ENCODE data around the gene LRRC63. TPM values are rescaled to one million over a fixed set of nuclear protein-coding genes. Genes with fewer than 3 reads are reported as not detected.
"Not testable (repeated sequence)": the region's sequence is repeated elsewhere in the genome, so short reads cannot be mapped to it uniquely, and the experiment has no call there.

The LRRC63 gene
- total RNA-seq, 2 donors from 2014 or later = 0.16 to 0.99 TPM

- DNase-seq (ENCODE audit: low spot score in 2 of 2) (no peak), ATAC-seq (no peak)
- Mint-ChIP-seq H3K9me3 (no peaks in the 10 kb centered on the region), H3K36me3 (no peaks in the 10 kb centered on the region), H3K27ac (peak overlapping the region in 1 of 2 donors; percentile 5)
Measured at GRCh38 chr13:46281779-46282178, 70.1 kb downstream of the LRRC63 start.

GRCh38 chr13:46283912-46284824, 72.4 kb downstream of the LRRC63 start:
- H3K27ac Mint-ChIP-seq; DNase-seq (ENCODE audit: low spot score in 2 of 2); H3K36me3 Mint-ChIP-seq; H3K9me3 Mint-ChIP-seq; ATAC-seq: not testable (repeated sequence)

DNA sequence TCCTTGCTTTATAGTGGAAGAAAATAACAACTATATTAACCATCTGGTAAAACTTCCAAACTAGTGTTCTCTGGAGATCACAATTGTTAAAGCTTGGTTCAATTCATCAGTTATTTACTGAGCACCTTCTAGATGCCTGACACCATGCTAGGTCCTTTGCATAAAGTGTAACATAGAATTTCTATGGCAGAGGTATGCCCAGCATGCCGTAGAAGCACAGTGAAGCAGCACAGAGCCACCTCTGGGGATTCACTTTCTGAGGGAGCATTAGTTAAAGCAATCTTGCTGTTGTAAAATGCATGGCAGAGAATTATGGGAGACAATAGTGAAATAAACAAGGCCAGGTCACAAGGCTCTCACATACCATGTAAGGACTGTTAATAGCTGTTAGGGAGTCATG, 75.2 kb downstream of the LRRC63 start:
- no peaks in the 10 kb centered on the region for H3K9me3 Mint-ChIP-seq
- no peaks in the 10 kb centered on the region for H3K36me3 Mint-ChIP-seq
- ATAC-seq (no peak), DNase-seq (ENCODE audit: low spot score in 2 of 2) (no peak)
- no peak overlapping the region for H3K27ac Mint-ChIP-seq

DNA sequence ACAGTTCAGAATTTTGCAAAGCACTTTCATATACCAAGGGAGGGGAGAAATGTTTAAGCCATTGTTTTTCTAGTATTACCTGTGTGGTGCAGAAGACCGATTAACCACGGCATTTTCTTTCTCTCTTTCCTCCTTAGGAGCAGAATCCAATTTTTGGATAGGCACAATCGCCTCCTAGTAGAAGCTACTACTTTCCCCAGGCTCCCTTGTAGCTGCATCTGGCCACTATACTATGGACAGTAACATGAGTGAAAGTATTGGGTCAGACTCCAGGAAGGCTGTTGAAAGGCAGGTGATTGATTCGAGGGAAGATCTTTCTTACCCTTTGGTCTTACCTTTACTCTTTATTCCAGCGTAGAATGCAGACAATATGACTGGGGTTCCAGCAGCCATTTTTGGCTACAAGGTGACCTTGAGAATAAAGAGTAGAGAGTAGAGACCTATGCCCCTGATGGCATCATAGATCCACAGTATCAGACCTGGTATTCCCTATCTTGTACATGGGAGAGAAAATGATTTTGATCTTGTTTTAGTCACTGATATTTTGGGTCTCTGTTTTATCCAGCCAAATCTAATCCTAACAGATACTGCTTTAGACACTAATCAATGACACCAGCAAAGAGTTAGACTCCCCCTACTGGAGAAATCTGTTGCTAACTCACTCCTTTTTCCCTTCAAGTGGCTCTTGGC, 77.0 kb downstream of the LRRC63 start:
- H3K27ac Mint-ChIP-seq = peak overlapping the region in 1 of 2 donors; percentile 63
- peak; percentile 74 to 75 for ATAC-seq
- H3K36me3 Mint-ChIP-seq = no peaks in the 10 kb centered on the region
- H3K9me3 Mint-ChIP-seq = no peaks in the 10 kb centered on the region
- peak in 1 of 2 donors; percentile 28 for DNase-seq (ENCODE audit: low spot score in 2 of 2)

GRCh38 chr13:46289260-46289955, 77.7 kb downstream of the LRRC63 start:
- Mint-ChIP-seq H3K27ac (peak overlapping the region in 1 of 2 donors; percentile 63), H3K9me3 (no peaks in the 10 kb centered on the region), H3K36me3 (no peaks in the 10 kb centered on the region)
- DNase-seq (ENCODE audit: low spot score in 2 of 2) (no peak), ATAC-seq (peak in 1 of 2 donors; percentile 35)

GRCh38 chr13:46290434-46290833, 78.7 kb downstream of the LRRC63 start:
- ATAC-seq = no peak
- H3K9me3 Mint-ChIP-seq = no peaks in the 10 kb centered on the region
- no peak for DNase-seq (ENCODE audit: low spot score in 2 of 2)
- no peak overlapping the region for H3K27ac Mint-ChIP-seq
- no peaks in the 10 kb centered on the region for H3K36me3 Mint-ChIP-seq

DNA sequence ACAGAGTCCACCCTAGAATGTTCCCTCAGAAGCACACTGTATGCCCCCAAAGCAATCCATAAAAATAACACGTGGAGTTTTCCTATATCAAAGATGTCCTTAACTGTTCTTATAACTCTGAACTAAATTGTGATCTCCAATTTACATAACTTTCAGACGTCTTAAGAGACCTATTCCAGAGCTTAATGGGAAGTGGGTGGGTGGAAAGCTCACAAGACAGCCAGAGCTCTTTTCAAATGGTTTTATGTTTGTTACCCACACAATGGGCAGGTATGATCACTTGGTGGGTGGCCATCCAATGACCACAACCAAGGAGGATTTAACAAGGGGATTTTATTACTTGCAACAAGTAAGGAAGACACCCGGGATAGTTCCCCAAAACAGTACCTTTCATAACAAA, 81.7 kb downstream of the LRRC63 start:
- ATAC-seq (no peak), DNase-seq (ENCODE audit: low spot score in 2 of 2) (no peak)
- Mint-ChIP-seq H3K36me3 (peaks cover 0 to under 1% of the 10 kb centered on the region in 2 donors), H3K27ac (no peak overlapping the region), H3K9me3 (no peaks in the 10 kb centered on the region)

- ATAC-seq = peak; percentile 90
- H3K9me3 Mint-ChIP-seq = peaks cover 0 to 9% of the 10 kb centered on the region in 2 donors
- H3K27ac Mint-ChIP-seq = peak overlapping the region; percentile 82 to 98
Measured at GRCh38 chr13:46295491-46296114, 83.9 kb downstream of the LRRC63 start.

GRCh38 chr13:46296115-46296822, 84.5 kb downstream of the LRRC63 start:
- peaks cover 0 to 9% of the 10 kb centered on the region in 2 donors for H3K9me3 Mint-ChIP-seq
- peak overlapping the region; percentile 82 to 98 for H3K27ac Mint-ChIP-seq
- no peak for DNase-seq (ENCODE audit: low spot score in 2 of 2)
- peaks cover 0 to 22% of the 10 kb centered on the region in 2 donors for H3K36me3 Mint-ChIP-seq
- peak; percentile 65 to 77 for ATAC-seq

More at GRCh38 chr13:46295491-46296114, 83.9 kb downstream of the LRRC63 start:
- peak in 1 of 2 donors; percentile 39 for DNase-seq (ENCODE audit: low spot score in 2 of 2)
- H3K36me3 Mint-ChIP-seq = peaks cover 0 to 19% of the 10 kb centered on the region in 2 donors

GRCh38 chr13:46296921-46297320, 85.2 kb downstream of the LRRC63 start:
- H3K27ac Mint-ChIP-seq = peak overlapping the region; percentile 82 to 98
- DNase-seq (ENCODE audit: low spot score in 2 of 2) = no peak
- peaks cover 0 to 22% of the 10 kb centered on the region in 2 donors for H3K36me3 Mint-ChIP-seq
- no peak for ATAC-seq
- H3K9me3 Mint-ChIP-seq = peaks cover 0 to 9% of the 10 kb centered on the region in 2 donors

- no peak for ATAC-seq
Measured at GRCh38 chr13:46297361-46297811, 85.7 kb downstream of the LRRC63 start.

DNA sequence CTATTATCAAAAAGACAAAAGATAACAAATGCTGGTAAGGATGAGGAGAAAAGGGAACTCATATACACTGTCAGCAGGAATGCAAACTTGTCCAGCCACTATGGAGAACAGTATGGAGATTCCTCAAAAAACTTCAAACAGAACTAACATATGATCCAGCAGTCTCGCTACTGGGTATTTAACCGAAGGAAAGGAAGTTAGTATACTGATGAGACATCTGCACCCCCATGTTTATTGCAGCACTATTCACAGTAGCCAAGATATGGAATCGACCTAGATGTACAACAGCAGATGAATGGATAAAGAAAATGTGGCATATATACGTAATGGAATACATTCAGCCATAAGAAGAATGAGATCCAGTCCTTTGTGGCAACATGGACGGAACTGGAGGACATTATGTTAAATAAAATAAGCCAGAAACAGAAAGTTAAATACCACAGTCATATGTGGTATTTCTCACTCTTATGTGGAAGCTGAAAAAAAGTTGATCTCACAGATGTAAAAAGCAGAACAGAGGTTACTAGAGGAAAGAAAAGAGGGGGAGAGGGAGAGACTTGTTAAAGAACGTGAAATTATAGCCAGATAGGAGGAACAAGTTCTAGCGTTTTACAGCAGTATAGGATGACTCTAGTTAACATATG, 92.1 kb downstream of the LRRC63 start:
- peak; percentile 69 to 73 for ATAC-seq
- Mint-ChIP-seq H3K9me3 (peaks cover 6 to 13% of the 10 kb centered on the region in 2 donors), H3K27ac (peak overlapping the region in 1 of 2 donors; percentile 58), H3K36me3 (peaks cover 4 to 35% of the 10 kb centered on the region in 2 donors)
- no peak for DNase-seq (ENCODE audit: low spot score in 2 of 2)

More at GRCh38 chr13:46297361-46297811, 85.7 kb downstream of the LRRC63 start:
- peaks cover 3 to 12% of the 10 kb centered on the region in 2 donors for H3K9me3 Mint-ChIP-seq
- DNase-seq (ENCODE audit: low spot score in 2 of 2) = no peak
- peaks cover 3 to 25% of the 10 kb centered on the region in 2 donors for H3K36me3 Mint-ChIP-seq
- H3K27ac Mint-ChIP-seq = peak overlapping the region in 1 of 2 donors; percentile 82

GRCh38 chr13:46304546-46304945, 92.8 kb downstream of the LRRC63 start:
- DNase-seq (ENCODE audit: low spot score in 2 of 2) = no peak
- no peak for ATAC-seq
- Mint-ChIP-seq H3K9me3 (peaks cover 6 to 16% of the 10 kb centered on the region in 2 donors), H3K36me3 (peaks cover 4 to 32% of the 10 kb centered on the region in 2 donors), H3K27ac (peak overlapping the region in 1 of 2 donors; percentile 58)

DNA sequence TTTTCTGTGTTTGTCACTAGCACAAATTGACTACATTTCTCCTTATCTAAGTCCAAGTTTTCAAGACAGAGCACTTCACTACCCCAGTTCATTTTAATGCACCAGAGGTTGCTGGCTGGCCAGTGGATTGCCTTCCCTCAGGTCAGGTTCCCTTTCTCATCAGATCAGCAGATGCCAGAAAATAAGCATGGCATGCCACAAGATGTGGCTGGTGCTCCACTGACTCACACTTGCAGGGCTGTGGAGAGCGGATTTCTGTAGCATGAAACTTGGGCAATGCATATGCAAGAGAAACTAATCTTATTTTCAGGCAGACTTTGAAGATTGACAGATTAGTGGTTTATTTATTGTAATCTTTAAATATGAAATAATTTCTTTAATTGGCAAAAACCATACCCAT, 95.8 kb downstream of the LRRC63 start:
- ATAC-seq (no peak), DNase-seq (ENCODE audit: low spot score in 2 of 2) (no peak)
- H3K27ac Mint-ChIP-seq = no peak overlapping the region
- H3K9me3 Mint-ChIP-seq = peaks cover 3 to 17% of the 10 kb centered on the region in 2 donors
- peaks cover 21 to 41% of the 10 kb centered on the region in 2 donors for H3K36me3 Mint-ChIP-seq

GRCh38 chr13:46310066-46310465, 98.3 kb downstream of the LRRC63 start:
- Mint-ChIP-seq H3K36me3 (peaks cover 33 to 50% of the 10 kb centered on the region in 2 donors), H3K27ac (no peak overlapping the region), H3K9me3 (peaks cover 7 to 26% of the 10 kb centered on the region in 2 donors)
- ATAC-seq (peak; percentile 22 to 52), DNase-seq (ENCODE audit: low spot score in 2 of 2) (no peak)

Measured in activated naive CD4-positive, alpha-beta T cell treated with anti-CD3 and anti-CD28 coated beads, Interleukin-2, amount 50 U/mL, for 72 hours (primary cell).